Measurements from ENCODE around the gene TPPP.
A peak's percentile ranks its signal among the peaks of the same experiment; 100 is the strongest.

The TPPP gene

GRCh38 chr5:671459-672328 lies 21.5 kb downstream of the TPPP start (continued):
- no peak for TF ChIP-seq ZNF518A (tag by site-specific recombination; conservative IDR thresholded peaks at IDR 0.05; ENCODE audit: low read depth)
- no peak for TF ChIP-seq YY1 (tag by site-specific recombination; IDR thresholded peaks at IDR 0.05)
- peak; percentile 56 for TF ChIP-seq ZNF629 (tag by site-specific recombination; IDR thresholded peaks at IDR 0.05)
- TF ChIP-seq EGR2 (tag by site-specific recombination; IDR thresholded peaks at IDR 0.05; ENCODE audit: low read depth) = no peak
- TF ChIP-seq ZNF621 (tag by site-specific recombination; IDR thresholded peaks at IDR 0.05) = no peak
- peak; percentile 83 for TF ChIP-seq ZNF654 (tag by site-specific recombination; IDR thresholded peaks at IDR 0.05; ENCODE audit: low read depth)
- no peak for TF ChIP-seq ZNF645 (tag by site-specific recombination; IDR thresholded peaks at IDR 0.05)
- peak; percentile 80 for TF ChIP-seq PATZ1 (tag by site-specific recombination; IDR thresholded peaks at IDR 0.05)
- no peak for TF ChIP-seq ZNF792 (tag by site-specific recombination; IDR thresholded peaks at IDR 0.05)
- TF ChIP-seq ZEB2 (tag by site-specific recombination; IDR thresholded peaks at IDR 0.05) = no peak
- peak; percentile 86 for TF ChIP-seq CTCF (tag by site-specific recombination; IDR thresholded peaks at IDR 0.05)
- TF ChIP-seq ZNF391 (tag by site-specific recombination; IDR thresholded peaks at IDR 0.05; ENCODE audit: borderline replicate concordance, low read depth) = no peak
- peak; percentile 58; the same call in 1 of the 2 replicates for TF ChIP-seq BCL11A (tag by site-specific recombination; IDR thresholded peaks at IDR 0.05; ENCODE audit: low read depth)
- TF ChIP-seq KLF8 (tag by site-specific recombination; IDR thresholded peaks at IDR 0.05) = peak; percentile 31; the same call in 1 of the 2 replicates
- peak; percentile 89 for TF ChIP-seq ZNF600 (tag by site-specific recombination; IDR thresholded peaks at IDR 0.05)
- TF ChIP-seq ZNF626 (tag by site-specific recombination; IDR thresholded peaks at IDR 0.05) = no peak
- TF ChIP-seq HIC1 (tag by site-specific recombination; IDR thresholded peaks at IDR 0.05) = peak; percentile 76
- TF ChIP-seq ZNF521 (tag by site-specific recombination; IDR thresholded peaks at IDR 0.05) = no peak
- TF ChIP-seq BCL11B (tag by site-specific recombination; IDR thresholded peaks at IDR 0.05; ENCODE audit: low read depth) = peak; percentile 30; the same call in 1 of the 2 replicates
- peak; percentile 70; the same call in 1 of the 2 replicates for TF ChIP-seq ZFP37 (tag by site-specific recombination; IDR thresholded peaks at IDR 0.05)
- TF ChIP-seq PBX3 (CRISPR knock-in tag; IDR thresholded peaks at IDR 0.05) = no peak
- TF ChIP-seq ZNF768 (tag by site-specific recombination; IDR thresholded peaks at IDR 0.05) = no peak
- TF ChIP-seq PRDM6 (tag by site-specific recombination; IDR thresholded peaks at IDR 0.05) = no peak

Data from HEK293 (cell line).